Measurements from ENCODE around the gene CD48. TPM values are rescaled to one million over a fixed set of nuclear protein-coding genes. Genes with fewer than 3 reads are reported as not detected.

CD48 gene
- polyA plus RNA-seq, 1 donor (not counting 4 experiments of a cell fraction or from before 2014, with no cell fraction given) = 0.07 TPM

- H3K4me1 ChIP-seq (ENCODE audit: control insufficient read depth, extremely low read depth, insufficient read depth, low read length) = peaks cover 5% of the 10 kb centered on the region
- dilution Hi-C loops (cut with MboI; ENCODE audit: extremely low pct_ligation_motif_present, low sequenced_read_pairs) = no loop called here
- H4K20me1 ChIP-seq (ENCODE audit: control insufficient read depth, extremely low read depth, insufficient read depth, low read length) = no peaks in the 10 kb centered on the region
- no peak overlapping the region for H3K4me2 ChIP-seq (ENCODE audit: control insufficient read depth, extremely low read depth, insufficient read depth, low read depth, low read length)
- no peaks in the 10 kb centered on the region for H3K9me1 ChIP-seq (ENCODE audit: control insufficient read depth, extremely low read depth, insufficient read depth, low read length)
- DNase-seq (ENCODE audit: low read depth, low spot score) (no peak), FAIRE-seq (no peak)
- TF ChIP-seq EZH2 (IDR thresholded peaks at IDR 0.05; ENCODE audit: low read length) = no peak
- no peak for TF ChIP-seq CTCF (optimal IDR thresholded peaks at IDR 0.05 in 1 of 3, IDR thresholded peaks at IDR 0.05 in 1 of 3, conservative IDR thresholded peaks at IDR 0.05 in 1 of 3; ENCODE audit: extremely low read depth in 1 of 3, insufficient read depth in 2 of 3, low read length in 3 of 3)
- no peaks in the 10 kb centered on the region for H3K79me2 ChIP-seq (ENCODE audit: control insufficient read depth, insufficient read depth, low read length)
- no peaks in the 10 kb centered on the region for H3K27me3 ChIP-seq (ENCODE audit: control insufficient read depth, extremely low read depth, insufficient read depth, low read length)
- no peak overlapping the region for H2AFZ ChIP-seq (ENCODE audit: control insufficient read depth, low read length)
- no peak overlapping the region for H3K27ac ChIP-seq (ENCODE audit: control insufficient read depth, insufficient read depth, low read length)
- no peak overlapping the region for H3K4me3 ChIP-seq (ENCODE audit: control insufficient read depth in 2 of 3, extremely low read depth in 1 of 3, insufficient read depth in 2 of 3, low read depth in 1 of 3, low read length in 3 of 3)
- H3K9ac ChIP-seq (ENCODE audit: control insufficient read depth, extremely low read depth, insufficient read depth, low read length) = no peak overlapping the region
- no peaks in the 10 kb centered on the region for H3K9me3 ChIP-seq (ENCODE audit: control insufficient read depth, low read depth, low read length)
- no peaks in the 10 kb centered on the region for H3K36me3 ChIP-seq (ENCODE audit: control insufficient read depth in 2 of 2, extremely low read depth in 1 of 2, insufficient read depth in 2 of 2, low read length in 2 of 2)
Measured at GRCh38 chr1:160670701-160671100, 40.9 kb downstream of the CD48 start.

- H3K9me3 ChIP-seq (ENCODE audit: control insufficient read depth, low read depth, low read length) = no peaks in the 10 kb centered on the region
- no peaks in the 10 kb centered on the region for H3K79me2 ChIP-seq (ENCODE audit: control insufficient read depth, insufficient read depth, low read length)
- no peak overlapping the region for H3K4me3 ChIP-seq (ENCODE audit: control insufficient read depth in 2 of 3, extremely low read depth in 1 of 3, insufficient read depth in 2 of 3, low read depth in 1 of 3, low read length in 3 of 3)
- no peak overlapping the region for H3K27ac ChIP-seq (ENCODE audit: control insufficient read depth, insufficient read depth, low read length)
- H3K4me2 ChIP-seq (ENCODE audit: control insufficient read depth, extremely low read depth, insufficient read depth, low read depth, low read length) = no peak overlapping the region
- no peaks in the 10 kb centered on the region for H3K36me3 ChIP-seq (ENCODE audit: control insufficient read depth in 2 of 2, extremely low read depth in 1 of 2, insufficient read depth in 2 of 2, low read length in 2 of 2)
- no peak overlapping the region for H3K9ac ChIP-seq (ENCODE audit: control insufficient read depth, extremely low read depth, insufficient read depth, low read length)
- no peaks in the 10 kb centered on the region for H3K27me3 ChIP-seq (ENCODE audit: control insufficient read depth, extremely low read depth, insufficient read depth, low read length)
- no peak overlapping the region for H2AFZ ChIP-seq (ENCODE audit: control insufficient read depth, low read length)
- no peaks in the 10 kb centered on the region for H3K4me1 ChIP-seq (ENCODE audit: control insufficient read depth, extremely low read depth, insufficient read depth, low read length)
- no peak for TF ChIP-seq EZH2 (IDR thresholded peaks at IDR 0.05; ENCODE audit: low read length)
- no peak for TF ChIP-seq CTCF (optimal IDR thresholded peaks at IDR 0.05 in 1 of 3, IDR thresholded peaks at IDR 0.05 in 1 of 3, conservative IDR thresholded peaks at IDR 0.05 in 1 of 3; ENCODE audit: extremely low read depth in 1 of 3, insufficient read depth in 2 of 3, low read length in 3 of 3)
- no peak for FAIRE-seq
- H4K20me1 ChIP-seq (ENCODE audit: control insufficient read depth, extremely low read depth, insufficient read depth, low read length) = no peaks in the 10 kb centered on the region
- H3K9me1 ChIP-seq (ENCODE audit: control insufficient read depth, extremely low read depth, insufficient read depth, low read length) = no peaks in the 10 kb centered on the region
- dilution Hi-C loops (cut with MboI; ENCODE audit: extremely low pct_ligation_motif_present, low sequenced_read_pairs) = no loop called here
- no peak for DNase-seq (ENCODE audit: low read depth, low spot score)
Measured at GRCh38 chr1:160669802-160670201, 41.8 kb downstream of the CD48 start.

Measured in keratinocyte (primary cell).